HG03095 (cell line): ENCODE data around the gene DENND4A.
"Not testable (repeated sequence)": the region's sequence is repeated elsewhere in the genome, so short reads cannot be mapped to it uniquely, and the experiment has no call there.

Experiments used
- ATAC-seq: cut with Tn5 transposase; IDR thresholded peaks from one replicate; pipeline ENCODE4 v1.9.1; 2021; ENCODE audit warnings: moderate library complexity; ENCODE audit not compliant: unreplicated experiment

The DENND4A gene

GRCh38 chr15:65789759-65790425 lies 2.2 kb downstream of the DENND4A start:
- no peak for ATAC-seq

- no peak for ATAC-seq
Measured at GRCh38 chr15:65789105-65789504, 3.0 kb downstream of the DENND4A start.

GRCh38 chr15:65787260-65787659 lies 4.8 kb downstream of the DENND4A start:
- no peak for ATAC-seq

- ATAC-seq, result no peak
Measured at GRCh38 chr15:65785151-65785550, 6.9 kb downstream of the DENND4A start.

GRCh38 chr15:65783872-65784271 lies 8.2 kb downstream of the DENND4A start:
- ATAC-seq, result no peak

- no peak for ATAC-seq
Measured at GRCh38 chr15:65782096-65782495, 10.0 kb downstream of the DENND4A start.

- ATAC-seq, result not testable (repeated sequence)
Measured at GRCh38 chr15:65778701-65779100, 13.4 kb downstream of the DENND4A start.

GRCh38 chr15:65778269-65778668 lies 13.8 kb downstream of the DENND4A start:
- no peak for ATAC-seq

GRCh38 chr15:65777843-65778242 lies 14.2 kb downstream of the DENND4A start:
- no peak for ATAC-seq

- no peak for ATAC-seq
Measured at GRCh38 chr15:65777053-65777452, 15.0 kb downstream of the DENND4A start.

GRCh38 chr15:65773386-65774111 lies 18.5 kb downstream of the DENND4A start:
- no peak for ATAC-seq

- no peak for ATAC-seq
Measured at GRCh38 chr15:65772930-65773329, 19.2 kb downstream of the DENND4A start.

- ATAC-seq, result no peak
Measured at GRCh38 chr15:65771870-65772269, 20.2 kb downstream of the DENND4A start.

GRCh38 chr15:65769482-65769881 lies 22.6 kb downstream of the DENND4A start:
- ATAC-seq, result no peak

GRCh38 chr15:65767895-65768294 lies 24.2 kb downstream of the DENND4A start:
- no peak for ATAC-seq

- no peak for ATAC-seq
Measured at GRCh38 chr15:65767264-65767595, 24.9 kb downstream of the DENND4A start.

GRCh38 chr15:65766422-65767263 lies 25.4 kb downstream of the DENND4A start:
- ATAC-seq, result no peak

- ATAC-seq, result no peak
Measured at GRCh38 chr15:65765106-65765505, 27.0 kb downstream of the DENND4A start.

- ATAC-seq, result no peak
Measured at GRCh38 chr15:65762914-65763787, 28.9 kb downstream of the DENND4A start.

GRCh38 chr15:65762399-65762798 lies 29.7 kb downstream of the DENND4A start:
- ATAC-seq, result no peak
